Measurements from ENCODE around the gene UBXN10.
A peak's percentile ranks its signal among the peaks of the same experiment; 100 is the strongest.

Gene UBXN10

GRCh38 chr1:20184481-20184900 is 1.4 kb upstream of the UBXN10 start:
- no peak for DNase-seq

- peak; percentile 62 for DNase-seq
Observed at GRCh38 chr1:20184997-20185833, 681 bp upstream of the UBXN10 start.

- DNase-seq = peak; percentile 43
Observed at GRCh38 chr1:20187103-20187812, 1.4 kb downstream of the UBXN10 start.

GRCh38 chr1:20187813-20188454 is 2.0 kb downstream of the UBXN10 start:
- no peak for DNase-seq

GRCh38 chr1:20188455-20188817 is 2.5 kb downstream of the UBXN10 start:
- no peak for DNase-seq

GRCh38 chr1:20189664-20190063 is 3.8 kb downstream of the UBXN10 start:
- DNase-seq = no peak

GRCh38 chr1:20190256-20191160 is 4.6 kb downstream of the UBXN10 start:
- no peak for DNase-seq

GRCh38 chr1:20191266-20191825 is 5.5 kb downstream of the UBXN10 start:
- DNase-seq = no peak

- no peak for DNase-seq
Observed at GRCh38 chr1:20192364-20192763, 6.5 kb downstream of the UBXN10 start.

- no peak for DNase-seq
Observed at GRCh38 chr1:20192871-20193411, 7.0 kb downstream of the UBXN10 start.

GRCh38 chr1:20194224-20194623 is 8.3 kb downstream of the UBXN10 start:
- DNase-seq = no peak

GRCh38 chr1:20194757-20195461 is 9.0 kb downstream of the UBXN10 start:
- DNase-seq = peak; percentile 70

- no peak for DNase-seq
Observed at GRCh38 chr1:20195462-20195780, 9.5 kb downstream of the UBXN10 start.

GRCh38 chr1:20197329-20197791 is 11.5 kb downstream of the UBXN10 start:
- no peak for DNase-seq

- no peak for DNase-seq
Observed at GRCh38 chr1:20198296-20198695, 12.4 kb downstream of the UBXN10 start.

- no peak for DNase-seq
Observed at GRCh38 chr1:20198918-20199317, 13.0 kb downstream of the UBXN10 start.

- DNase-seq = no peak
Observed at GRCh38 chr1:20199403-20199802, 13.5 kb downstream of the UBXN10 start.

GRCh38 chr1:20199840-20200239 is 13.9 kb downstream of the UBXN10 start:
- DNase-seq = no peak

GRCh38 chr1:20200966-20201365 is 15.1 kb downstream of the UBXN10 start:
- no peak for DNase-seq

- no peak for DNase-seq
Observed at GRCh38 chr1:20202166-20202565, 16.3 kb downstream of the UBXN10 start.

- no peak for DNase-seq
Observed at GRCh38 chr1:20207546-20207945, 21.6 kb downstream of the UBXN10 start.

- no peak for DNase-seq
Observed at GRCh38 chr1:20209471-20209870, 23.6 kb downstream of the UBXN10 start.
